Endothelial cell of umbilical vein (primary cell): ENCODE measurements around the gene FNIP1. TPM values are rescaled to one million over a fixed set of nuclear protein-coding genes. Genes with fewer than 3 reads are reported as not detected.
"Not testable (repeated sequence)": the region's sequence is repeated elsewhere in the genome, so short reads cannot be mapped to it uniquely, and the experiment has no call there.

Experiments used
- BruUV-seq: library from RNA; stranded (reverse); fragments of 400-500 nt; replicated peaks from 2 replicates; lab custom pipeline; 2021; lab: Mats Ljungman, UMichigan
- CTCF ChIA-PET: fragments of 300-600, 350-600 bp; sonication (Branson Sonifier 250); formaldehyde crosslinking; loops from one replicate; lab custom pipeline; 2021; ENCODE audit warnings: antibody characterized with exemption, inconsistent platforms; lab: Charles Lee
- POLR2A ChIA-PET: fragments of 300-600, 350-600 bp; sonication (Branson Sonifier 250); formaldehyde crosslinking; loops from one replicate; lab custom pipeline; 2021; ENCODE audit warnings: antibody characterized with exemption, inconsistent platforms; lab: Charles Lee
- DNase-seq: peaks from one replicate; pipeline ENCODE4 v3.0.0-alpha.2; 2011; ENCODE audit warnings: low read depth, low spot score
- FAIRE-seq: peaks from 2 replicates; lab custom pipeline; 2011; peaks lifted over from hg19 to GRCh38; lab: Jason Lieb, UNC
- H2AFZ ChIP-seq: 2 replicates; pipeline ENCODE4 v1.6.0; 2012; ENCODE audit warnings: low read depth, low read length, control low read depth, inconsistent platforms
- H3K27ac ChIP-seq: 2 replicates; pipeline ENCODE4 v1.5.1; 2011; ENCODE audit warnings: low read depth, mild to moderate bottlenecking, control low read depth, low read length, moderate library complexity; ENCODE audit not compliant: insufficient read depth
- H3K27me3 ChIP-seq, 2 experiments: 2 replicates each; pipeline versions ENCODE4 v1.6.0 to v1.6.1; 2011; ENCODE audit warnings: low read length in 2 of 2, mixed read lengths in 1 of 2; ENCODE audit not compliant: control insufficient read depth in 2 of 2, insufficient read depth in 2 of 2
- H3K36me3 ChIP-seq, 2 experiments: 2 replicates in 1 of 2; 3 replicates in 1 of 2; pipeline ENCODE4 v1.5.1; 2011; ENCODE audit warnings: low read length in 2 of 2, mild to moderate bottlenecking in 1 of 2, moderate library complexity in 1 of 2; ENCODE audit not compliant: control insufficient read depth in 2 of 2, insufficient read depth in 2 of 2; ENCODE audit errors: extremely low read depth in 1 of 2
- H3K4me1 ChIP-seq: 3 replicates; pipeline ENCODE4 v1.5.1; 2011; ENCODE audit warnings: mild to moderate bottlenecking, low read length; ENCODE audit not compliant: control insufficient read depth, insufficient read depth; ENCODE audit errors: extremely low read depth
- H3K4me2 ChIP-seq: 2 replicates; pipeline ENCODE4 v1.6.1; 2011; ENCODE audit warnings: low read length, control low read depth, mixed read lengths; ENCODE audit not compliant: insufficient read depth
- H3K4me3 ChIP-seq, 3 experiments: fragments of 200-600 bp in 1 of 3; sonication (generic), shearing (Covaris generic) in 1 of 3; replicated peaks in 1 of 3; 2 replicates each; pipeline ENCODE4 v1.5.1; 2011 to 2016; ENCODE audit warnings: control low read depth in 3 of 3, low read length in 3 of 3, mild to moderate bottlenecking in 2 of 3, inconsistent platforms in 1 of 3, low read depth in 1 of 3, moderate library complexity in 1 of 3; ENCODE audit not compliant: insufficient read depth in 1 of 3
- H3K79me2 ChIP-seq: 2 replicates; pipeline ENCODE4 v1.6.0; 2012; ENCODE audit warnings: low read length, inconsistent platforms; ENCODE audit not compliant: control insufficient read depth, insufficient read depth
- H3K9ac ChIP-seq: replicated peaks from 2 replicates; pipeline ENCODE3; 2011; ENCODE audit warnings: low read length, control low read depth; ENCODE audit not compliant: insufficient read depth; ENCODE audit errors: extremely low read depth
- H3K9me1 ChIP-seq: replicated peaks from 3 replicates; pipeline ENCODE4 v1.6.0; 2011; ENCODE audit warnings: mild to moderate bottlenecking, low read length; ENCODE audit not compliant: control insufficient read depth, insufficient read depth; ENCODE audit errors: extremely low read depth
- H3K9me3 ChIP-seq: replicated peaks from 2 replicates; pipeline ENCODE4 v1.5.1; 2012; ENCODE audit warnings: low read length, inconsistent platforms; ENCODE audit not compliant: control insufficient read depth, insufficient read depth
- H4K20me1 ChIP-seq: replicated peaks from 2 replicates; pipeline ENCODE3; 2011; ENCODE audit warnings: mild to moderate bottlenecking, low read length; ENCODE audit not compliant: control insufficient read depth, insufficient read depth; ENCODE audit errors: extremely low read depth
- EZH2 ChIP-seq: IDR thresholded peaks from 2 replicates; pipeline ENCODE4 v1.6.1; 2012; ENCODE audit warnings: borderline replicate concordance, low read depth, mild to moderate bottlenecking, moderate library complexity, low read length, inconsistent platforms; ENCODE audit not compliant: severe bottlenecking
- FOS ChIP-seq: IDR thresholded peaks from 2 replicates; pipeline ENCODE4 v1.6.1; 2011; ENCODE audit warnings: mild to moderate bottlenecking, low read length, moderate library complexity, borderline replicate concordance; ENCODE audit not compliant: insufficient read depth
- GATA2 ChIP-seq: IDR thresholded peaks from 2 replicates; pipeline ENCODE4 v1.7.0; 2011; ENCODE audit warnings: low read depth, mild to moderate bottlenecking, moderate library complexity, mixed read lengths, low read length; ENCODE audit not compliant: insufficient read length, insufficient read depth
- JUN ChIP-seq: IDR thresholded peaks from 2 replicates; pipeline ENCODE4 v1.6.1; 2011; ENCODE audit warnings: borderline replicate concordance, low read depth; ENCODE audit not compliant: insufficient read length, insufficient read depth
- MYC ChIP-seq: IDR thresholded peaks from one replicate; pipeline ENCODE4 v1.6.1; 2011; ENCODE audit warnings: mild to moderate bottlenecking, low read depth, low read length
- POLR2A ChIP-seq: IDR thresholded peaks from 2 replicates; pipeline ENCODE4 v1.6.1; 2012; ENCODE audit warnings: low read depth, mild to moderate bottlenecking, control low read depth, low read length
- POLR2AphosphoS5 ChIP-seq: IDR thresholded peaks from 2 replicates; pipeline ENCODE4 v1.6.1; 2012; ENCODE audit warnings: low read depth, mild to moderate bottlenecking, control low read depth, low read length, moderate library complexity; ENCODE audit not compliant: insufficient read depth
- dilution Hi-C: fragments of 300-500 bp; cut with MboI; formaldehyde crosslinking; loops from one replicate; pipeline ENCODE4 v1.15.0; 2019; ENCODE audit warnings: low sequenced_read_pairs; ENCODE audit not compliant: extremely low pct_ligation_motif_present
- intact Hi-C: fragments of 100-400 bp; cut with micrococcal nuclease; formaldehyde crosslinking; loops from one replicate; pipeline ENCODE4 v1.10.0; 2022
- polyA plus RNA-seq, 4 experiments: library from polyadenylated mRNA; depleted of rRNA in 3 of 4; stranded (reverse) in 3 of 4; unstranded in 1 of 4; fragments of >200 nt; gene quantifications; 2 replicates each; pipeline versions ENCODE4 v1.2.1 to v1.2.3, GENCODE V29; 2011 to 2012; ENCODE audit warnings: missing spikeins in 1 of 4
- total RNA-seq: library from RNA; stranded (reverse); gene quantifications from 2 replicates; pipeline ENCODE4 v1.2.3, GENCODE V29; 2021
- TF ChIP-seq, protein P1 (sequence below), 2 donors: IDR thresholded peaks; 1 replicate in 1 of 2; 2 replicates in 1 of 2; pipeline ENCODE4 v1.5.1; 2011; ENCODE audit warnings: low read length in 2 of 2, mild to moderate bottlenecking in 2 of 2, moderate library complexity in 2 of 2, control low read depth in 1 of 2, inconsistent platforms in 1 of 2, low read depth in 1 of 2; ENCODE audit not compliant: insufficient read depth in 1 of 2; ENCODE audit errors: extremely low read depth in 1 of 2
- TF ChIP-seq, protein P2 (sequence below): IDR thresholded peaks from 2 replicates; pipeline ENCODE4 v1.6.1; 2011; ENCODE audit not compliant: insufficient read depth, insufficient read length

FNIP1 gene
- total and polyA plus RNA-seq, 2 donors (not counting 3 experiments of a cell fraction or from before 2014, with no cell fraction given), result 5.9 to 27.3 TPM

DNA sequence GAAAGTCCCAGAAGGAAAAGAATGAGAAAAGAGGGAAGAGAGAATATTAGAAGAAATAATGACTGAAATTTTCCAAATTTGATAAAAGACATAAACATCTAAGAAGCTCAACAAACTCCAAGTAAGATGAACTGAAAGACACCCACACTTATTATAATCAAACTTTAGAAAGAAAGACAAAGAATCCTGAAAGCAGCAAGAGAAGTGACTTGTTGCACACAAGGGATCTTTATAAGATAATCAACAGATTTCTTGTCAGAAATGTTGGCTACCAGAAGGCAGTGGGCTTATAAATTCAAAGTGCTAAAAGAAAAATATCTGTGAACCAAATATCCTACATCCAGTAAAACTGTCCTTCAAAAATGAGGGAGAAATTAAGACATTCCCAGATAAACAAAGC lies 49.0 kb upstream of the FNIP1 start:
- H3K27ac ChIP-seq, result no peak overlapping the region
- BruUV-seq, result no TSS peak
- ChIA-PET CTCF (no interaction called here), POLR2A (no interaction called here)
- peaks cover 2% of the 10 kb centered on the region for H3K9me3 ChIP-seq
- TF ChIP-seq JUN (no peak), FOS (no peak), POLR2AphosphoS5 (no peak), GATA2 (no peak), EZH2 (no peak), MYC (no peak), POLR2A (no peak)
- TF ChIP-seq, protein P1, sequence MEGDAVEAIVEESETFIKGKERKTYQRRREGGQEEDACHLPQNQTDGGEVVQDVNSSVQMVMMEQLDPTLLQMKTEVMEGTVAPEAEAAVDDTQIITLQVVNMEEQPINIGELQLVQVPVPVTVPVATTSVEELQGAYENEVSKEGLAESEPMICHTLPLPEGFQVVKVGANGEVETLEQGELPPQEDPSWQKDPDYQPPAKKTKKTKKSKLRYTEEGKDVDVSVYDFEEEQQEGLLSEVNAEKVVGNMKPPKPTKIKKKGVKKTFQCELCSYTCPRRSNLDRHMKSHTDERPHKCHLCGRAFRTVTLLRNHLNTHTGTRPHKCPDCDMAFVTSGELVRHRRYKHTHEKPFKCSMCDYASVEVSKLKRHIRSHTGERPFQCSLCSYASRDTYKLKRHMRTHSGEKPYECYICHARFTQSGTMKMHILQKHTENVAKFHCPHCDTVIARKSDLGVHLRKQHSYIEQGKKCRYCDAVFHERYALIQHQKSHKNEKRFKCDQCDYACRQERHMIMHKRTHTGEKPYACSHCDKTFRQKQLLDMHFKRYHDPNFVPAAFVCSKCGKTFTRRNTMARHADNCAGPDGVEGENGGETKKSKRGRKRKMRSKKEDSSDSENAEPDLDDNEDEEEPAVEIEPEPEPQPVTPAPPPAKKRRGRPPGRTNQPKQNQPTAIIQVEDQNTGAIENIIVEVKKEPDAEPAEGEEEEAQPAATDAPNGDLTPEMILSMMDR (IDR thresholded peaks at IDR 0.05; ENCODE audit: extremely low read depth in 1 of 2, insufficient read depth in 1 of 2, low read depth in 1 of 2, low read length in 2 of 2), result no peak
- TF ChIP-seq, protein P2, sequence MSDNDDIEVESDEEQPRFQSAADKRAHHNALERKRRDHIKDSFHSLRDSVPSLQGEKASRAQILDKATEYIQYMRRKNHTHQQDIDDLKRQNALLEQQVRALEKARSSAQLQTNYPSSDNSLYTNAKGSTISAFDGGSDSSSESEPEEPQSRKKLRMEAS, result no peak
- H3K4me2 ChIP-seq, result no peak overlapping the region
- no peak overlapping the region for H3K4me3 ChIP-seq
- FAIRE-seq, result no peak
- no peak for DNase-seq
- peaks cover 0 to 4% of the 10 kb centered on the region in 2 experiments for H3K27me3 ChIP-seq
- intact Hi-C loops, result no loop called here
- H3K4me1 ChIP-seq, result no peaks in the 10 kb centered on the region
- no peak overlapping the region for H2AFZ ChIP-seq
- dilution Hi-C loops, result no loop called here
- H3K9me1 ChIP-seq, result no peaks in the 10 kb centered on the region
- H3K79me2 ChIP-seq, result no peaks in the 10 kb centered on the region
- no peaks in the 10 kb centered on the region for H3K36me3 ChIP-seq
- no peaks in the 10 kb centered on the region for H4K20me1 ChIP-seq
- H3K9ac ChIP-seq, result no peak overlapping the region

DNA sequence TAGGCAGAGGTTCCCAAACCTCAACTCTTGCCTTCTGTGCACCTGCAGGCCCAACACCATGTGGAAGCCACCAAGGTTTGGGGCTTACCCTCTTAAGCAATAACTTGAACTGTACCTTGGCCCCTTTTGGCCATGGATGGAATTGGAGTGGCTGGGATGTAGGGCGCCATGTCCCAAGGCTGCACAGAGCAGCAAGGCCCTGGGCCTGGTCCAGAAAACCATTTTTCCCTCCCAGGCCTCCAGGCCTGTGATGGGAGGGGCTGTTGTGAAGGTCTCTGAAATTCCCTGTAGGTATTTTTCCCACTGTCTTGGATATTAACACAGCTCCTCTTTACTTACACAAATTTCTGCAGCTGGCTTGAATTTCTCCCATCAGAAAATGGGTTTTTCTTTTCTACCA lies 46.2 kb upstream of the FNIP1 start:
- H3K27me3 ChIP-seq, H2AFZ ChIP-seq, dilution Hi-C loops, H4K20me1 ChIP-seq, H3K9ac ChIP-seq, intact Hi-C loops, BruUV-seq, H3K4me1 ChIP-seq, FAIRE-seq, CTCF ChIA-PET, H3K9me1 ChIP-seq, H3K79me2 ChIP-seq, H3K4me3 ChIP-seq, H3K9me3 ChIP-seq, H3K27ac ChIP-seq, H3K4me2 ChIP-seq, H3K36me3 ChIP-seq, DNase-seq, POLR2A ChIA-PET: not testable (repeated sequence)

DNA sequence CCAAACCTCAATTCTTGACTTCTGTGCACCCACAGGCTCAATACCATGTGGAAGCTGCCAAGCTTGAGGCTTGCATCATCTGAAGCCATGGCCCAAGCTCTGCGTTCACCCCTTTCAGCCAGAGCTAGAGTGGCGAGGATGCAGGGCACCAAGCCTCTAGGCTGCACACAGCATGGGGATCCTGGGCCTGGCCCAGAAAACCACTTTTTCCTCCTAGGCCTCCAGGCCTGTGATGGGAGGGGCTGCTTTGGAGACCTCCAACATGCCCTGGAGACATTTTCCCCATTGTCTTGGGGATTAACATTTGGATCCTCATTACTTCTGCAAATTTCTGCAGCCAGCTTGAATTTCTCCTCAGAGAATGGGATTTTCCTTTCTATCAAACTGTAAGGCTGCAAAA lies 35.9 kb upstream of the FNIP1 start:
- H3K9me3 ChIP-seq, BruUV-seq, H3K4me2 ChIP-seq, POLR2A ChIA-PET, H3K4me3 ChIP-seq, dilution Hi-C loops, intact Hi-C loops, H3K9me1 ChIP-seq, H3K27ac ChIP-seq, CTCF ChIA-PET, H3K27me3 ChIP-seq, H3K79me2 ChIP-seq, H2AFZ ChIP-seq, H3K9ac ChIP-seq, H3K4me1 ChIP-seq, DNase-seq, FAIRE-seq, H4K20me1 ChIP-seq, H3K36me3 ChIP-seq: not testable (repeated sequence)
